ENCODE data around the gene NR1D2. TPM values are rescaled to one million over a fixed set of nuclear protein-coding genes. Genes with fewer than 3 reads are reported as not detected.

NR1D2 gene
- polyA plus RNA-seq, 1 experiment, result 29.1 TPM

GRCh38 chr3:23920151-23920655, 24.9 kb upstream of the NR1D2 start:
- peaks cover 5% of the 10 kb centered on the region; the same call in 1 of the 2 replicates for H3K9me3 ChIP-seq (ENCODE audit: control insufficient read depth, insufficient read depth, low read length)
- ChIA-PET CTCF (no interaction called here), POLR2A (no interaction called here)
- no peak overlapping the region for H3K27ac ChIP-seq (ENCODE audit: low read depth, low read length)
- DNase-seq (ENCODE audit: low read depth, low spot score), result no peak
- no peaks in the 10 kb centered on the region for H3K27me3 ChIP-seq (ENCODE audit: control insufficient read depth, insufficient read depth, low read length)
- no peak overlapping the region for H3K4me3 ChIP-seq (ENCODE audit: low read depth, low read length)
- no peak for TF ChIP-seq CTCF (IDR thresholded peaks at IDR 0.05; ENCODE audit: low read depth, low read length)

GRCh38 chr3:23921052-23921511, 24.0 kb upstream of the NR1D2 start:
- CTCF ChIA-PET, result no interaction called here
- POLR2A ChIA-PET, result interaction anchor here (0.7 to 1.3 kb wide), 3 partner anchors 25 to 486 kb away, joined by 3 to 6 read pairs (median 6); no protein-coding TSS in a partner anchor
- no peak overlapping the region for H3K4me3 ChIP-seq (ENCODE audit: low read depth, low read length)
- DNase-seq (ENCODE audit: low read depth, low spot score), result no peak
- H3K27me3 ChIP-seq (ENCODE audit: control insufficient read depth, insufficient read depth, low read length), result no peaks in the 10 kb centered on the region
- TF ChIP-seq CTCF (IDR thresholded peaks at IDR 0.05; ENCODE audit: low read depth, low read length), result no peak
- no peak overlapping the region for H3K27ac ChIP-seq (ENCODE audit: low read depth, low read length)
- H3K9me3 ChIP-seq (ENCODE audit: control insufficient read depth, insufficient read depth, low read length), result peaks cover 5% of the 10 kb centered on the region; the same call in 1 of the 2 replicates

GRCh38 chr3:23923786-23924185, 21.3 kb upstream of the NR1D2 start:
- Histone ChIP-seq H3K9me3 (ENCODE audit: control insufficient read depth, insufficient read depth, low read length) (no peaks in the 10 kb centered on the region), H3K4me3 (ENCODE audit: low read depth, low read length) (no peak overlapping the region), H3K27me3 (ENCODE audit: control insufficient read depth, insufficient read depth, low read length) (no peaks in the 10 kb centered on the region), H3K27ac (ENCODE audit: low read depth, low read length) (no peak overlapping the region)
- TF ChIP-seq CTCF (IDR thresholded peaks at IDR 0.05; ENCODE audit: low read depth, low read length), result no peak
- ChIA-PET POLR2A (interaction anchor here (0.6 to 2.6 kb wide), 6 partner anchors 20 to 195 kb away, joined by 3 to 17 read pairs (median 4); no protein-coding TSS in a partner anchor), CTCF (no interaction called here)
- peak; percentile 74 for DNase-seq (ENCODE audit: low read depth, low spot score)

- TF ChIP-seq CTCF (IDR thresholded peaks at IDR 0.05; ENCODE audit: low read depth, low read length), result no peak
- no peaks in the 10 kb centered on the region for H3K9me3 ChIP-seq (ENCODE audit: control insufficient read depth, insufficient read depth, low read length)
- ChIA-PET POLR2A (no interaction called here), CTCF (no interaction called here)
- no peak overlapping the region for H3K4me3 ChIP-seq (ENCODE audit: low read depth, low read length)
- no peak for DNase-seq (ENCODE audit: low read depth, low spot score)
- H3K27ac ChIP-seq (ENCODE audit: low read depth, low read length), result no peak overlapping the region
- H3K27me3 ChIP-seq (ENCODE audit: control insufficient read depth, insufficient read depth, low read length), result peaks cover 2% of the 10 kb centered on the region
Measured at GRCh38 chr3:23926246-23926645, 18.8 kb upstream of the NR1D2 start.

- 0 out of 2 replicates have a peak, but pooled peaks have one; percentile 5 for TF ChIP-seq CTCF (IDR thresholded peaks at IDR 0.05; ENCODE audit: low read depth, low read length)
- ChIA-PET POLR2A (no interaction called here), CTCF (interaction anchor here (0.7 kb wide), 1 partner anchor 10 kb away, joined by 3 read pairs; no protein-coding TSS in a partner anchor)
- H3K27me3 ChIP-seq (ENCODE audit: control insufficient read depth, insufficient read depth, low read length), result peaks cover 2% of the 10 kb centered on the region
- no peak overlapping the region for H3K4me3 ChIP-seq (ENCODE audit: low read depth, low read length)
- DNase-seq (ENCODE audit: low read depth, low spot score), result no peak
- H3K27ac ChIP-seq (ENCODE audit: low read depth, low read length), result no peak overlapping the region
- no peaks in the 10 kb centered on the region for H3K9me3 ChIP-seq (ENCODE audit: control insufficient read depth, insufficient read depth, low read length)
Measured at GRCh38 chr3:23926736-23927135, 18.4 kb upstream of the NR1D2 start.
